K562 (cell line): ENCODE data around the gene TGOLN2. TPM values are rescaled to one million over a fixed set of nuclear protein-coding genes. Genes with fewer than 3 reads are reported as not detected.

Source experiments
- ATF7 ChIP-seq: fragments of 450-650 bp; IDR thresholded peaks from 2 replicates; pipeline ENCODE4 v1.7.1; 2014; ENCODE audit warnings: mild to moderate bottlenecking, moderate library complexity
- BRCA1 ChIP-seq, 2 experiments: fragments of 450-650 bp in 1 of 2; sonication (generic) in 1 of 2; formaldehyde crosslinking in 1 of 2; IDR thresholded peaks; 2 replicates each; pipeline versions ENCODE4 v1.5.0 to v1.6.1; 2017 to 2020; ENCODE audit warnings: mild to moderate bottlenecking in 1 of 2, missing genetic modification reagents in 1 of 2
- DDX20 ChIP-seq: fragments of 450-650 bp; IDR thresholded peaks from 2 replicates; pipeline ENCODE4 v1.6.1; 2016; ENCODE audit warnings: missing genetic modification characterization, low read depth, mild to moderate bottlenecking, missing compliant biosample characterization, moderate library complexity
- FIP1L1 ChIP-seq: fragments of 200-400 bp; formaldehyde crosslinking; IDR thresholded peaks from 2 replicates; pipeline ENCODE4 v1.6.1; 2018; ENCODE audit warnings: mild to moderate bottlenecking, low read depth, low read length; ENCODE audit not compliant: poor library complexity, severe bottlenecking
- GABPA ChIP-seq: fragments of 200-800 bp; sonication (Bioruptor generic); conservative IDR thresholded peaks from 2 replicates; pipeline ENCODE4 v1.6.1; 2016; ENCODE audit warnings: low read depth, missing genetic modification characterization, missing compliant biosample characterization
- HOXB6 ChIP-seq: fragments of 250-450 bp; sonication (Bioruptor Pico); IDR thresholded peaks from 2 replicates; pipeline ENCODE4 v1.5.1; 2022; ENCODE audit warnings: mild to moderate bottlenecking, borderline replicate concordance
- KAT7 ChIP-seq: sonication (generic); formaldehyde crosslinking; IDR thresholded peaks from 2 replicates; pipeline ENCODE4 v1.8.0; 2022; ENCODE audit warnings: missing genetic modification reagents, mild to moderate bottlenecking, borderline replicate concordance
- PHF8 ChIP-seq: fragments of 200-600 bp; sonication (generic); IDR thresholded peaks from 2 replicates; pipeline ENCODE4 v1.6.1; 2012; ENCODE audit warnings: mixed run types, mild to moderate bottlenecking, inconsistent platforms, low read length, moderate library complexity, borderline replicate concordance
- SMARCC2 ChIP-seq: fragments of 450-650 bp; IDR thresholded peaks from 2 replicates; pipeline ENCODE4 v1.6.1; 2017; ENCODE audit warnings: antibody characterized with exemption, moderate library complexity, mild to moderate bottlenecking, low read depth
- SNAPC5 ChIP-seq: fragments of 250-450 bp; sonication (Bioruptor Pico); IDR thresholded peaks from 2 replicates; pipeline ENCODE4 v1.8.0; 2021; ENCODE audit warnings: moderate library complexity, mild to moderate bottlenecking, inconsistent platforms
- SOX6 ChIP-seq: fragments of 450-650 bp; IDR thresholded peaks from 2 replicates; pipeline ENCODE4 v1.6.1; 2014; ENCODE audit warnings: mild to moderate bottlenecking
- ZBTB11 ChIP-seq, 3 experiments: fragments of 200-800 bp in 1 of 3; fragments of 250-450 bp in 1 of 3; fragments of 450-650 bp in 1 of 3; sonication (Bioruptor Pico) in 1 of 3; sonication (Bioruptor generic) in 1 of 3; formaldehyde crosslinking in 1 of 3; IDR thresholded peaks; 2 replicates each; pipeline versions ENCODE4 v1.6.1 to v1.8.0; 2016 to 2022; ENCODE audit warnings: mild to moderate bottlenecking in 2 of 3, missing genetic modification characterization in 2 of 3, missing compliant biosample characterization in 1 of 3, moderate library complexity in 1 of 3
- ZNF407 ChIP-seq: fragments of 450-650 bp; IDR thresholded peaks from 2 replicates; pipeline ENCODE4 v1.6.1; 2016; ENCODE audit warnings: low read depth
- ZNF75A ChIP-seq: fragments of 450-650 bp; formaldehyde crosslinking; IDR thresholded peaks from 2 replicates; pipeline ENCODE4 v1.4.0; 2020; ENCODE audit warnings: mild to moderate bottlenecking
- polyA plus RNA-seq, 8 experiments: library from polyadenylated mRNA; depleted of rRNA in 4 of 8; stranded (reverse) in 5 of 8; unstranded in 3 of 8; fragments of >200 nt; fragmentation: Nextera tagmentation in 2 of 8; fragmentation: Illumina TruSeq in 1 of 8; extraction: Ambion mirVana in 2 of 8; extraction: Trizol in 1 of 8; gene quantifications; 2 replicates each; pipeline versions ENCODE4 v1.2.1 to v1.2.3, GENCODE V29; 2011 to 2014; ENCODE audit warnings: inconsistent platforms in 1 of 8, missing spikeins in 1 of 8
- total RNA-seq, 7 experiments: library from RNA; depleted of rRNA in 6 of 7; stranded (reverse); fragments of >200 nt in 6 of 7; fragmentation: Illumina TruSeq in 2 of 7; extraction: Trizol in 2 of 7; gene quantifications; 2 replicates each; pipeline versions ENCODE4 v1.2.1 to v1.2.3, GENCODE V29; 2011 to 2021; ENCODE audit warnings: low replicate concordance in 1 of 7

TGOLN2 gene
- total and polyA plus RNA-seq, 9 of the 15 experiments (the other 6 are each of a cell fraction or from before 2014, with no cell fraction given): 13.0 to 66.5 (median 35.9) TPM

GRCh38 chr2:85326406-85327159, 1.2 kb downstream of the TGOLN2 start (continued):
- TF ChIP-seq ZNF407: 0 out of 2 replicates have a peak, but pooled peaks have one; percentile 29
- peak; percentile 66; the same call in 1 of the 2 replicates for TF ChIP-seq SOX6
- 0 out of 6 replicates have a peak, but pooled peaks of 1 of the 3 experiments have one; percentile 16 for TF ChIP-seq ZBTB11 (CRISPR knock-in tag; IDR thresholded peaks at IDR 0.05)
- TF ChIP-seq ZNF75A (CRISPR knock-in tag): no peak
- no peak for TF ChIP-seq DDX20
- no peak for TF ChIP-seq BRCA1 (IDR thresholded peaks at IDR 0.05)
- no peak for TF ChIP-seq BRCA1 (CRISPR knock-in tag; IDR thresholded peaks at IDR 0.05)
- TF ChIP-seq SMARCC2: peak; percentile 39; the same call in 1 of the 2 replicates
- peak; percentile 48; the same call in 1 of the 2 replicates for TF ChIP-seq GABPA (tag)
- TF ChIP-seq ATF7: peak; percentile 61; the same call in 1 of the 2 replicates
- no peak for TF ChIP-seq HOXB6 (CRISPR knock-in tag)
- TF ChIP-seq FIP1L1: no peak
- no peak for TF ChIP-seq KAT7
- TF ChIP-seq PHF8: no peak
- no peak for TF ChIP-seq SNAPC5 (CRISPR knock-in tag)
